Natural killer cell treated with Interleukin-12 subunit alpha and Interleukin-12 subunit beta and Interleukin-15 and Interleukin-18, amount 100 ng/mL, for 72 hours (primary cell): ENCODE results near the gene ZMYM1. TPM values are rescaled to one million over a fixed set of nuclear protein-coding genes. Genes with fewer than 3 reads are reported as not detected.
A peak's percentile ranks its signal among the peaks of the same experiment; 100 is the strongest.
"Not testable (repeated sequence)": the region's sequence is repeated elsewhere in the genome, so short reads cannot be mapped to it uniquely, and the experiment has no call there.

Experiments used
- ATAC-seq, 2 donors: fragments of 150-1000 bp; cut with Tn5 transposase in 1 of 2; sonication (Bioruptor Pico), chemical (Tn5 transposase) in 1 of 2; 2 replicates each; pipeline ENCODE4 v1.10.0; 2021
- DNase-seq: peaks from one replicate; pipeline ENCODE4 v3.0.0; 2022; ENCODE audit warnings: low spot score
- H3K27ac Mint-ChIP-seq, 2 donors: 1 replicate in 1 of 2; 2 replicates in 1 of 2; pipeline ENCODE4 v1.8.0; 2022; ENCODE audit warnings: mixed read lengths in 2 of 2, mild to moderate bottlenecking in 1 of 2, moderate library complexity in 1 of 2
- H3K27me3 Mint-ChIP-seq, 2 donors: 1 replicate in 1 of 2; 2 replicates in 1 of 2; pipeline ENCODE4 v1.8.0; 2022; ENCODE audit warnings: mixed read lengths in 2 of 2
- H3K36me3 Mint-ChIP-seq: one replicate; pipeline ENCODE4 v1.8.0; 2022; ENCODE audit warnings: mixed read lengths
- H3K4me1 Mint-ChIP-seq, 2 donors: 1 replicate in 1 of 2; 2 replicates in 1 of 2; pipeline ENCODE4 v1.8.0; 2022; ENCODE audit warnings: low read depth in 2 of 2, mixed read lengths in 2 of 2, mild to moderate bottlenecking in 1 of 2
- H3K4me3 Mint-ChIP-seq: one replicate; pipeline ENCODE4 v1.8.0; 2022; ENCODE audit warnings: mixed read lengths
- H3K9me3 Mint-ChIP-seq: 2 replicates; pipeline ENCODE4 v1.8.0; 2022; ENCODE audit warnings: mixed read lengths
- total RNA-seq, 2 donors: library from RNA; stranded (reverse); gene quantifications; one replicate each; pipeline ENCODE4 v1.2.3, GENCODE V29; 2022

The ZMYM1 gene
- total RNA-seq, 2 donors from 2014 or later = 7.6 to 10.0 TPM

DNA sequence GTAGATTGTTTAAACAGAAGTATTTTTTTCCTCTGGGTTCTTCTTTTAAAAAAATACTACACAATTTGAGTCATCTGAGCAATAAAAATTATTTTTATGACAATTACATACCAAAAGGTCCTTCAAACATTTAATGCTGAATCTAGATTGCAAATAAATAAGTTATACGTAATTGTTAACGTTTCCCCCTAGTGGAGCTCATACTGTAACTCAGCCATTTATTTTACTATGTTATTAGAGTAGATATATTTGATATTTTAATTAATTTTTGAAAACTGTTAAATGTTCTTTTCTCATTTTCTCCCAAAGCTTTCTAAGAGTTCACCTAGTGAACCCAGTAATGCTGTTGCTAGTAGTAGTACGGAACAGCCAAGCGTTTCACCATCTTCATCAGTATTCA lies 33.5 kb downstream of the ZMYM1 start:
- Mint-ChIP-seq H3K27me3 (no peaks in the 10 kb centered on the region), H3K4me3 (no peak overlapping the region), H3K4me1 (peaks cover 5 to 9% of the 10 kb centered on the region in 2 donors), H3K36me3 (no peaks in the 10 kb centered on the region), H3K9me3 (no peaks in the 10 kb centered on the region), H3K27ac (no peak overlapping the region)
- no peak for DNase-seq
- no peak for ATAC-seq

GRCh38 chr1:35115459-35116383 lies 36.5 kb downstream of the ZMYM1 start:
- Mint-ChIP-seq H3K27me3 (no peaks in the 10 kb centered on the region), H3K9me3 (no peaks in the 10 kb centered on the region), H3K27ac (peak overlapping the region in 1 of 2 donors; percentile 47), H3K36me3 (no peaks in the 10 kb centered on the region), H3K4me1 (peaks cover 15 to 22% of the 10 kb centered on the region in 2 donors), H3K4me3 (no peak overlapping the region)
- ATAC-seq (no peak), DNase-seq (no peak)

GRCh38 chr1:35120458-35121133 lies 41.4 kb downstream of the ZMYM1 start:
- Mint-ChIP-seq H3K9me3 (no peaks in the 10 kb centered on the region), H3K4me1 (peaks cover 16 to 21% of the 10 kb centered on the region in 2 donors), H3K36me3 (no peaks in the 10 kb centered on the region), H3K27me3 (no peaks in the 10 kb centered on the region), H3K4me3 (peak overlapping the region; percentile 69), H3K27ac (peak overlapping the region; percentile 18 to 50)
- peak; percentile 85 to 87 for ATAC-seq
- peak; percentile 70 for DNase-seq

- H3K4me1 Mint-ChIP-seq = peaks cover 13 to 17% of the 10 kb centered on the region in 2 donors
- H3K9me3 Mint-ChIP-seq = no peaks in the 10 kb centered on the region
- ATAC-seq (no peak), DNase-seq (no peak)
- H3K36me3 Mint-ChIP-seq = no peaks in the 10 kb centered on the region
- no peak overlapping the region for H3K4me3 Mint-ChIP-seq
- peak overlapping the region in 1 of 2 donors; percentile 50 for H3K27ac Mint-ChIP-seq
- no peaks in the 10 kb centered on the region for H3K27me3 Mint-ChIP-seq
These were observed 43.1 kb downstream of the ZMYM1 start for GRCh38 chr1:35122311-35122710.

- H3K36me3 Mint-ChIP-seq = no peaks in the 10 kb centered on the region
- DNase-seq = no peak
- no peaks in the 10 kb centered on the region for H3K27me3 Mint-ChIP-seq
- H3K4me1 Mint-ChIP-seq = peaks cover 2% of the 10 kb centered on the region in 2 donors
- no peak overlapping the region for H3K27ac Mint-ChIP-seq
- no peak for ATAC-seq
- H3K9me3 Mint-ChIP-seq = no peaks in the 10 kb centered on the region
- H3K4me3 Mint-ChIP-seq = no peak overlapping the region
These were observed 47.4 kb downstream of the ZMYM1 start for GRCh38 chr1:35126546-35126945.

- H3K4me3 Mint-ChIP-seq = no peak overlapping the region
- H3K4me1 Mint-ChIP-seq = no peaks in the 10 kb centered on the region
- H3K9me3 Mint-ChIP-seq = no peaks in the 10 kb centered on the region
- no peaks in the 10 kb centered on the region for H3K27me3 Mint-ChIP-seq
- ATAC-seq = no peak
- H3K36me3 Mint-ChIP-seq = no peaks in the 10 kb centered on the region
- no peak overlapping the region for H3K27ac Mint-ChIP-seq
- DNase-seq = no peak
These were observed 49.9 kb downstream of the ZMYM1 start for GRCh38 chr1:35129080-35129479.

DNA sequence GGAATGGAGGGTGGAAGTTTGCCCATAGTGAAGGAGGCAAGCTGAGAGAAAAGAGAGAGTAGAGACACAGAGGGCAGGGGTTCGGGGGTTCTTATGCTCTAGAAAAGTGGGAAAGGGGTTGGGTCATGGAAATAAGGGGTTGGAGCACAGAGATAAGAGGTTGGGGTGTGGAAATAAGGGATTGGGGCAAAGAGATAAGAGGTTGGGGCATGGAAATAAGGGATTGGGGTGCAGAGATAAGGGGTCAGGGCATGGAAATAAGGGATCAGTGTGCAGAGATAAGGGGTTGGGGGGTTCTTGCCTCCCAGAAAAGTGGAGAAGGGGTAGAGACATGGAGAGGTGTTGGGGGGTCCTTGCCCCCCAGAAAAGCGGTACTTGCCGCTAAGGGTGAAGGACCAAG lies 57.6 kb downstream of the ZMYM1 start:
- H3K27ac Mint-ChIP-seq = no peak overlapping the region
- H3K9me3 Mint-ChIP-seq = no peaks in the 10 kb centered on the region
- no peaks in the 10 kb centered on the region for H3K4me1 Mint-ChIP-seq
- H3K27me3 Mint-ChIP-seq = no peaks in the 10 kb centered on the region
- ATAC-seq = no peak
- no peaks in the 10 kb centered on the region for H3K36me3 Mint-ChIP-seq
- no peak for DNase-seq
- no peak overlapping the region for H3K4me3 Mint-ChIP-seq

DNA sequence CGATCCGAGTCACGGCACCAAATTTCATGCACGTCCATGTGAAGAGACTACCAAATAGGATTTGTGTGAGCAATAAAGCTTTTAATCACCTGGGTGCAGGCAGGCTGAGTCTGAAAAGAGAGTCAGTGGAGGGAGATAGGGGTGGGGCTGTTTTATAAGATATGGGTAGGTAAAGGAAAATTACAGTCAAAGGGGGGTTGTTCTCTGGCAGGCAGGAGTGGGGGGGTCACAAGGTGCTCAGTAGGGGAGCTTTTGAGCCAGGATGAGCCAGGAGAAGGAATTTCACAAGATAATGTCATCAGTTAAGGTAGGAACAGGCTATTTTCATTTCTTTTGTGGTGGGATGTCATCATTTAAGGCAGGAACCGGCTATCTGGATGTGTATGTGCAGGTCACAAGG lies 58.4 kb downstream of the ZMYM1 start:
- H3K27me3 Mint-ChIP-seq, H3K4me3 Mint-ChIP-seq, ATAC-seq, H3K36me3 Mint-ChIP-seq, H3K9me3 Mint-ChIP-seq, H3K4me1 Mint-ChIP-seq, H3K27ac Mint-ChIP-seq, DNase-seq: not testable (repeated sequence)

DNA sequence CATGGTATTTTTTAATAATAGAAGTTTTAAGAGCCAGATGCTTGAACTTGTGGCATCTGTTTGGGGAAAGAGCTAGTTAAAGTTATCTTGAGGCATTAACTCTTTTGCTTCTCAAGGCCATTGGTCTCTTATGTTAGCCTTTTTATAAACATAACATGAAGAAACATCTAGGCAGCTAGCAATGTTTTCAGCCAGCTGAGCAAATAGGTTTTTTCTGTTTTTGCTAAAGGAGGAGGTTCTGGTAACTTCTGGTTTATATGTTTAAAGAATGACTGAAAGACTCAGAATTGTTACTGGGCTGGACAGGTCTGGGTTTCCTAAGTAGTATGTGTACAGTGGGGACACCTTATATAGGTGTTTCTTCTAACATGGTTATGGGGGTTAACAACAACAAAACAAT lies 63.1 kb downstream of the ZMYM1 start:
- not testable (repeated sequence) for H3K4me3 Mint-ChIP-seq, H3K9me3 Mint-ChIP-seq, H3K27me3 Mint-ChIP-seq, ATAC-seq, H3K36me3 Mint-ChIP-seq, DNase-seq, H3K27ac Mint-ChIP-seq
- H3K4me1 Mint-ChIP-seq = peaks cover 8 to 12% of the 10 kb centered on the region in 2 donors

- H3K4me3 Mint-ChIP-seq, DNase-seq, ATAC-seq, H3K9me3 Mint-ChIP-seq, H3K27ac Mint-ChIP-seq, H3K27me3 Mint-ChIP-seq, H3K36me3 Mint-ChIP-seq: not testable (repeated sequence)
- H3K4me1 Mint-ChIP-seq = peaks cover 8 to 12% of the 10 kb centered on the region in 2 donors
These were observed 63.5 kb downstream of the ZMYM1 start for GRCh38 chr1:35142728-35143127.

GRCh38 chr1:35143737-35144508 lies 64.7 kb downstream of the ZMYM1 start:
- Mint-ChIP-seq H3K27ac (no peak overlapping the region), H3K36me3 (no peaks in the 10 kb centered on the region), H3K9me3 (no peaks in the 10 kb centered on the region), H3K4me3 (no peak overlapping the region), H3K27me3 (no peaks in the 10 kb centered on the region), H3K4me1 (peaks cover 8 to 12% of the 10 kb centered on the region in 2 donors)
- ATAC-seq (no peak), DNase-seq (no peak)

DNA sequence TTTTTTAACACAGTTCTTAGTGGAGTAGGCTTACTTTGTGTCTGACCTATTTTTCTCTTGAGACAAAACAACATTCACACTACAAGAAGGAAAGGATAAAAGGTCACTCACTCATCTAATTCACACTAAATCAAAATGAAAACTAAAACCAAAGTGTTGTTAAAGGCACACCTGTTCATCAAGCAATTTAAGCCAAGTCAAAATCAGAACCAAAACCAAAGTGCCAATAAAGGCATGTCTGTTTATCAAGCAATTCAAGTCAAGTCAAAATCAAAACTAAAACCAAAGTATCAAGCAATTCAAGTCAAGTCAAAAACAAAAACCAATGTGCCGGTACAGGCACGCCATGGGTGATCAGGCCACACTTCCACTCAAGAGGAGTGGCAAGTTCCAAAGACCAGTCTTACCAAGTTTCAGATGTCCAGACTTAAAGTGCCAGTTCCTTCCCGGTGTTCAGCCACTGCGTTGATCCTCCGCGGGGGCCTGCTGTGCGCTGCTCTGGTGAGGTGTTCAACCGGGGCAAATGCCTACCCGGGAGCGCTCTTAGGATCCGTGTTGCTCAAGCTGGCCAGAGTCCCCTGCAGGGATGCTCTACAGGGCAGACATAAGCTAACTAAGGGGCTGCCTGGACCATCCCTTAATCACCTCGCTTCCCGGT lies 66.8 kb downstream of the ZMYM1 start:
- not testable (repeated sequence) for ATAC-seq, DNase-seq, H3K27me3 Mint-ChIP-seq, H3K9me3 Mint-ChIP-seq, H3K36me3 Mint-ChIP-seq
- H3K27ac Mint-ChIP-seq = peak overlapping the region; percentile 42 to 59
- H3K4me1 Mint-ChIP-seq = peaks cover 8 to 12% of the 10 kb centered on the region in 2 donors
- H3K4me3 Mint-ChIP-seq = peak overlapping the region; percentile 34

DNA sequence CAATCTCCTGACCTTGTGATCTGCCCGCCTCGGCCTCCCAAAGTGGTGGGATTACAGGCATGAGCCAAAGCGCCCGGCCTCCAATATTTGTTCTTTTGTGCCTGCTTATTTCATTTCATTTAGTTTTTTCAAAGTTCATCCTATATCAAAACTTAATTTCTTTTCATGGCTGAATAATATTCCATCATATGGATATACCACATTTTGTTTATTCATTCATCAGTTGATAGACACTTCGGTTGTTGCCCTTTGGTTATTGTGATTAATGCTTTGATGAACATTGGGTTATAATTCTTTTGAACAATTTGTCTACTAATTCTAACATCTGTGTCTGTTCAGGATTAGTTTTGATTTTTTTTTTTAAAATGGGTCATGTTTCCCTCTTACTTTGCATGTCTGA lies 72.0 kb downstream of the ZMYM1 start:
- Mint-ChIP-seq H3K4me1 (peaks cover 3 to 4% of the 10 kb centered on the region in 2 donors), H3K27me3 (peaks cover 0 to 4% of the 10 kb centered on the region in 2 donors), H3K36me3 (no peaks in the 10 kb centered on the region), H3K4me3 (no peak overlapping the region), H3K27ac (no peak overlapping the region), H3K9me3 (no peaks in the 10 kb centered on the region)
- DNase-seq = no peak
- ATAC-seq = no peak
